Stromal cell of bone marrow (primary cell): Measurements from ENCODE around the gene BHLHE40.

Experiments
- DNase-seq: peaks from one replicate; pipeline ENCODE4 v3.0.0-alpha.2; 2012; ENCODE audit warnings: low read depth

Gene BHLHE40

DNA sequence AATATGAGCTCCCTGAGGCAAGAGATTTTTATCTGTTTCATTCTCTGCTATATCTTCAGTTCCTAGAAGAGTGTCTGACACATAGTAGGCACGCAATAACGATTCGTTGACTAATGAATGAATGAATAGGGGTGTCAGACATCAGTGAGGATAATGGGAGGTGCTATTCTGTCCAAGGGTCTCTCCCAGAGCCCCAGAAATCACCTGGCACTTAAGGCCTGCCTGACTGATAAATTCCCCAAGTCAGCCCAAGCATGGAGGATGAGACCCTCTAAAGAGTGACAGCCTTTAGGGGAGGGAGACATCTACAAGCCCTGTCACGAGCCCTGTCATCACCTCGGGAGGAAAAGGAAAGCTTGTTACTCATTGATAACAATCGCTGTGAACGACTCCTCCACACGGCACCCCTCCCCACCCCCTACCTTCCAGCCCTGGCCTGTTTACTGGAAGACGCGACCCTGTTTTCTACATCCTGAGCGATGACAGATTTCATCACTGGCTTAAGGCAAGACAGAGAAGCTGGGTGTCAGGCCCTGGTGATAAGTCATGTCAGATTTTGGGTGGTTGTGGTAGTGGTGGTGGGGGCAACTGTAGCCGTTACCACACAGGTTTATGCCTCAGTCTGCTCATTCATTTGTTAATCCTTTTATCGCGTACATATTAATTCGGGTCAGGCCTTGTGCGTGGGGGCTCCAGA, 23.1 kb downstream of the BHLHE40 start:
- DNase-seq: no peak

DNA sequence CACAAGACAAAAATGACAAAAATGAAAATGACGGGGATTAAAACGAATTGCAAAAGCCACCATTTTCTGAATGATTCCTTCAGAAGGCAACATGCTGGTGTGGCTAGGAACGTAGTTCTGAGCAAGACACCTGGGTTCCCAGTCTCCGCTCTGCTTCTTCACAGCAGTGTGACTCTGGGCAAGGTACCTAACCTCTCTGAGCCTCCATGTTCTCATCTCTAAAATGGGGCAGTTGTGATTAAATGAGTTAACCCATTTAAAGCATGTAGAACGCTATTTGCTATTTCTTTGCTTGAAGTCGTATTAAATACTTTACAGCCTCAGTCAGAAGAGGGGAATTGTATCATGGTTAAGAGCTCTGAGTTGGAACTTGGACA, 23.6 kb downstream of the BHLHE40 start:
- DNase-seq: no peak

DNA sequence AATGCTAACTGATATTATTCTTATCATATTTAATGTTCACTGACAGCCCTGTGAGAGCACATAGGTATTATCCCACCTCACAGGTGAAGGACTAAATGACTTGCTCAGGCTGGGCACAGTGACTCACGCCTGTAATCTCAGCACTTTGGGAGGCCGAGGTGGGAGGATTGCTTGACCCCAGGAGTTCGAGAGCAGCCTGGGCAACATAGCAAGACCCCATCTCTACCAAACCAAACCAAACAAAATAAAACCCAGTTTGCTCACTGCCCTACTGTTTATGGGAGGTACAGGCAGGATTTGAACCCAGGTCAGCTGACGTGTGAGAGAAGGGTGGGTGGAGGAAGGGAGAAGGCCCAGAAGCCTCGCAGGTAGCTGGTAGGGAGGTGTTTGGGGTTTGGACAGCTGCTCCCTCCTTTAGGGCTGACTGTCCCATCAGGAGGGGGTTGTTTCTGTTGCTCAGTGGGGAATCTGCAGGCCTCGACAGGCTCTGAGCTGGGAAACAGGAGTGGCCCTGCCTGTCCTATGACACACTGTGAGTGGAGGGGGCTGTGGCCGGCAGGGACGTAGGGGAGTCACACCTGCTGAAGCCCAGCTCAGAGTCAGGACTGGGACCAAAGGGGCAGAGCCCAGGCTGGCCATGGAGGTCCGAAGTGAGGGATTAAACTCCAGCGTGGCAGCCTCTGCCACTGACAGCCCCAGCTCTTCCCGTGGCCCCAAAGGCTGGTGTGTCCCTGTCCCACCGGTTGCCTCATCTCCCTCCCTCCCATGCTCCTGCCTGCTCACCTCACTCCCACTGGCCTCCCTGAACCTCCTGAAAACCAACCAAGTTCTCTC, 25.3 kb downstream of the BHLHE40 start:
- DNase-seq: no peak

DNA sequence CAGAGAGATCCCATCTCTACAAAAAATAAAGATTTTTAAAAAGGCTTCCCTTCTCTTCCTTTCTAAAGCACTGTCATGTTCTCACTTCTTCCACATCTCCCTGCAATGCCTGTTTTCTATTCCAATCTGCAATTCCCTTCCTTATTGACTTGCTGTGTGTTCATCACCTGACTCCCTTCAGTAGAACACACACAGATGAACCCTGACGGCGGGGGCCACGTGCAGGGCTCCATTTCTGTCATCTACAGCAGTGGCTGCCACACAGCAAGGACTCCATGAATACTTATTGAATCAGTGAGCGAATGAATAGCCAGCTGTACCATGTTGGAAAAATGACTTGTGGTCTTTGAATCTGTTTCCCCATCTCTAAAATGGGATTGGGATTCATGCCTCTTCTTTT, 26.1 kb downstream of the BHLHE40 start:
- DNase-seq: no peak

DNA sequence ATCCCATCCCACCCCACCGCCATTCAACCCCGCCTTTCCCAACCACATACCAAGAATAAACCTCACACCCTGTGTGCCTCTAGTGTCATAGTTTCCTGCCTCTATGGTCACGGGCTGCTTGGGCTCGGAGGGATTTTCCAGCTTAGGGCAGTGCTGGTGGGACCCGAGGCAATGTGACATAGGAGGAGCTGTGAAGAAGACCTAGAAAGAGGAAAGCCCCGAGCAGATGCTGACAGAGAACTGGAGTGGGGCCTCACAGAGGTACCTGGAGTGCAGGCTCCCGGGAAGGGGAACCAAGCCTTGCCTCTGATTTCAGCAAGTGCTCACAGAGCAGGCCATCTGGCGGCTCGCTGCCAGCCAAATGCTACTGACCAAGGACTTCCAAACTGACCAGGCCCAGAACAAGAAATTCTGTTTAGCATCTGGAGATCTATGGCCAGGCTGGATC, 27.5 kb downstream of the BHLHE40 start:
- DNase-seq: no peak

DNA sequence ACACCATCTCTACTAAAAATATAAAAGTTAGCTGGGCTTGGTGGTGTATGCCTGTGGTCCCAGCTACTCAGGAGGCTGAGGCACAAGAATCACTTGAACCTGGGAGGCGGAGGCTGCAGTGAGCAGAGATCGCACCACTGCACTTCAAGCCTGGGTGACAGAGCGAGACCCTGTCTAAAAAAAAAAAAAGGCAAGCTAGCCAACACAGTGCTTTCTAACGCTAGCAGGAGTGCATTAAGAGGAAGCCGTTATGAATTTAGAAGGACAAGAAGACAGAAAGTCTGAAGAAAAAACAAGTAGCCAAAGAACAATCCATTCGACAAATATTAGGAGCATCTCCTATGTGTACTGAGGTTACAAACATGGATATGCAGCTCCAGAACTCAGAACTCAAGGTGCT, 28.6 kb downstream of the BHLHE40 start:
- no peak for DNase-seq

DNA sequence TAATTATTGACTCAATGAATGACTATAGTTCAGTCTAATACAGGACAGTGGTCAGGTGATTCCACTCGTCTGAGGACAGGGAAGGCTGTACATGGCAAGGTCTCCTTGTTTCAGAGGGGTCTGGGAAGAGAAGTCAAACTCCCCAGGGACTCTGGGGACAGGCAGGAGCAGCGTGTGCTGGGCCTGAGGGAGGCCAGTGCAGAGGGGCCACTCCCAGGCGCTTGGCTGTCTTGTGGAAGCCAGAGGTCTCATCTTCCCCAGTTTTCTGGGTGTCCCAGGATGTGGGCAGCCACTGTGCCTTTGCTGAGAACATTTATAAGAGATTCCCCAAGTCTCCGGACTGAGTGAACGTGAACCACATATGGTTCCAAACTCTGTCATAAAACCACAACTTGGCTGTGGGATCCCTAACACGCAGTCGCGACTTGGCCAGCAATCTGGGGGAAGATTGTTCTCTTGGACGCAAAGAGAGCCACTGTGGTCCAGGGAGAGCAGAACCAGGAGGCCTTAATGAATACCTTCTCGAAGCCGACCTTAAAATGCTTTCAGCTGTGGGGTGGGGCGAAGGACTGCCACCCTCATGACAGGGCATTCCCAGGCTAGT, 30.4 kb downstream of the BHLHE40 start:
- DNase-seq: no peak

DNA sequence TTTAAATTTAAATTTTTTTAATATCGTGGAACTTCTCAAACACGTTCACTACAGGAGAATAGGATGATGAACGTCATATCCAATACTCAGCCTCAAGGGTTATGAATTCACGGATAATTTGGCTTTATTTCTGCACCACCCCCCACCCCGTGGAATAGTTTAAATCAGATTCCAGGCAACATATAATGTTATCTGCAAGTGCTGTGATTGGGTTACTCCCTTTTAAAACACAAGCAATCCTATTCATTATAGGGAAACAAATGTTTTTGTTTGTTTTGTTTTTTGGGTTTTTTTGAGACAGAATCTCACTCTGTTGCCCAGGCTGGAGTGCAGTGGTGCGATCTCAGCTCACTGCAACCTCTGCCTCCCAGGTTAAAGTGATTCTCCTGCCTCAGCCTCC, 30.9 kb downstream of the BHLHE40 start:
- DNase-seq: no peak

DNA sequence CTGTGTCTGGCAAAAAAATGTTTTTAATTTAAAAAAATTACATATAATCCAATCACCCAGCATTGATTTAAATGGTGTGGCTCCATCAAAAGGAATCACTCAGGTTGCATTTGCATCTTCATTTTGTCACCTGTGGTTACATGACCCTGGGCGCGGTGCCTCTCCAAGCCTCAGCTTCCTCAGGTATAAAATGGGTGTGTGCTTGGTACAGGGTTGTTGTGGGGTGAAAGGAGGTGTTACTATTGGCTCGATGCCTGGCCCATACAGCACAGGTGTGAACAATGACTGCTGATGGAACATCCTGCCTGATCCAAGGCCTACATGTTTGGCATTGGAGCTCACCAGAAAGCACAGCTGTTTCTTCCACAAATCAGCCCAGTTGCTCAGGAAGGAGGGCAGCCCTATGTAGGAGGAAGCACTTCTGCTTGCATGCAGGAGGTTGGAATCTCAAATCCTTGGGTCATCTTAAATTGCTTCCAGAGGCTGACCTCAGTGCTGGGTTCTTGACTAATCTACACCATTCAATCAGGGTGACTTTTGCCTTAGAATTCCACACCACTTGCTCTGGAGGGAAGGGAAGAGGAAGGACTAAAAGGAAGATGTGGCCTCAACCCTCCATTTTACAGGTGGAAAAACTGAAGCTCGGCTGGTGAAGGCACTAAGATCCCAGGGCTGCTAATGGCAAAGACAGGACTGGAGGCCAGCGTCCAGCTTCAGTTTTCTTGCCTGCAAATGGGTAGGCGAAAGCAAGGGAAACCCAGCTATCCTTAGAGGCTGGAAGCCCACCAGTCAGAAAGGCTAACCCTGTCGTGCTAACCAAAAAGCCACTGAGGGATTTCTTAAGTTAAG, 31.7 kb downstream of the BHLHE40 start:
- no peak for DNase-seq

DNA sequence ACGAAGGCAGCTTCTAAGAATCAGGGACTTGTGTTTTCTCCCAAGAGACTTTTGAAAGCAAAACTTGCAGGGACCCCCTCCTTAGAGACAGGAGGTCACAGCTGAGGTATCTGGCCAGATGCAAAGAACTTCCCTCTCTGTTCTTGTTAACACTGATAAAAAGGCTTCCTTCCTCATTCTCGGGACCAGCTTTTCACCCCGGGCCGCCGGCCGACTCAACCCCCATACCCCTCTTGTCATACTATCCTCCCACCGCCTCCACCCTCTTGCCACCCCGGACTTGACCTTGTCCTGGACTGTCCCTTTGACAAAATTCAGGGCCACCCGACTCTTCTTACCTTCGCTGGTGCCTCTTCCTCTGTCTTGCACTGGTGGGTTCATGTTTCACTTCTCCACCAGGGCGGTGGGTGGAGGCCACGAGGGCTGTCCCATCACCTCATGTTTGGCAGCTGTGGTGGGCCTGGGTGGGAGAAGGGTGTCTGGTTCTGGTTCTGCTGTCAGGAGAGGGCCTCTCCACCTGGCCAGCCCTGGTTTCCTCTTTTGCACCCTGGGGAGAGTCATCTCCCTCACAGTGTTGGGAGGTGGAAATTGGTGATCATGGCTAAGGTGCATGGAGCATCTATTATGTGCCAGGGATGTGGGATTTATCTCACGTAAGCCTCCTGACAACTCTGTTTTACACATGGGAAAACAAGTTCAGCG, 32.5 kb downstream of the BHLHE40 start:
- DNase-seq: no peak

DNA sequence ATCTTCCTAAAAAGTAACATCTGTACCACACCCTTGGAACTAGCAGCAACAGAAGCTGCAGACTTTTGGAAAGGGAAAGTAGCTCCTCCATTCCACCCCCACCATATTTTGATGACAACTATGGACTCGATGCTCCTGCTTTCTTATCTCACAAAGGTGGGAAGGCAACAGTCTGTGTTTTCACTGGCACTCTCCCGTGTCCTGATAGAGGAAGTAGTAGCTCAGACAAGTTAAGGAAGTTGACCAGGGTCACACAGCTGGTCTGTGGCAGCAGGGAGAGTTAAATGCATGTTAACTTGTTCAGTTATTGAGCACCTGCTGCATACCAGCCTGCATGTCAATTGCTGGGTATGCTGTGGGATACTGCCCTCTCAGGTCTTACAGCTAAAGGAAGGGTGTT, 33.1 kb downstream of the BHLHE40 start:
- no peak for DNase-seq

DNA sequence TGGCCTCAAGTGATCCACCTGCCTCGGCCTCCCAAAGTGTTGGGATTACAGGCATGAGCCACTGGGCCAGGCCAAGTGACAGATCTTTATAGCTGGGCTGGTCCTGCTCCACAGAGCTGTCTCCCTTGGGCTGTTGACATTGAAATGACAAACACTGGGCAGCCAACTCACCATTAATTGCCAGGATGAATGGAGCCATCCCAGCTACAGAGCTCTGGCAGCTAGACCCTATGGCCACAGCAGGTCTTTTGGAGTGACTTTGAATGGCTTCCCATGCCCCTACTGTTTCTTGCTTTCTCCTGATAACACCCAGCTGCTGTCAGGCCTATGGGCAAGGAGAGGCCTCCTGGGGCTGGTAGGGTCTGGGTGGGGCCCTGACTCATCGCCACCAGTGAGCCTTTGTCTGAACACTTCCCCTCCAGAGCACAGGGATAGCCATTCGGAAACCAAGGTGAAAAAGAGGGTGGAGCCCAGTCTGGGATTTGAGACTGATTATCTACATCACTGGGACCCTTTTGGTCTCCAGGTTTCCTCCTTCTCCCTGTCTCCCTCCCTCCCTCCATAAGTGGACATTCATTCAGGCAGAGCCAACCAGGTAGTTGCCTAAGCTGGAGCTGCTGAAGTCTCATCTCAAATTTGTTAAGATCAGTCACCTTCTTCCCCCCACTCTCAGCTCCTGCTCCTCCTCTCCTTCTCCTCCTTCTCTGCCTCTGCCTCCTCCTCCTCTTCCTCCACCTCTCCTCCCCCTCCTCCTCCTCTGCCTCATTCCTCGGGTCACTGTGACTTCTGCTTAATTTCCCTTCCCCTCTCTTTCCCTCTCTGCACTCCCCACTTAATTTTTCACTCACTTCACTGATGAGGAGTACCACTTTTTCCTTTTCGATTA, 34.0 kb downstream of the BHLHE40 start:
- no peak for DNase-seq

DNA sequence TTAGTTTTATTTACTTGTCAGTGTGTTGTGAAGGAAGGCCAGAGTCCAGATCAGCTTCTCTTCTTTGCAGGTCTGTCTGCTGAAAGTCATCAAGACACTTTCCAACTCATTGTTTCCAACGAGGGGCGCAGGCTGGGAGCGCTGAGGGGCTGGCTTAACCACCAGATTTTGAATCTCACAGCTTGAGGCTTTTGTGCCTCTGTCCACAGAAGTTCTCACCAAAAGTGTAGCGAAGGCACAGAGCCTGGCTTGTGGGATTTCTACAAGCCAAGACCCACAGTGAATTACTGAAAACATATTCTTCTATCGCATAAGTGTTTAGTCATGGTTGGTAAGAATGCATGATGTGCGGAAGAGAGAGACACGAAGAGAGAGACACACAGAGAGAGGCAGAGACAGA, 35.2 kb downstream of the BHLHE40 start:
- DNase-seq: no peak

DNA sequence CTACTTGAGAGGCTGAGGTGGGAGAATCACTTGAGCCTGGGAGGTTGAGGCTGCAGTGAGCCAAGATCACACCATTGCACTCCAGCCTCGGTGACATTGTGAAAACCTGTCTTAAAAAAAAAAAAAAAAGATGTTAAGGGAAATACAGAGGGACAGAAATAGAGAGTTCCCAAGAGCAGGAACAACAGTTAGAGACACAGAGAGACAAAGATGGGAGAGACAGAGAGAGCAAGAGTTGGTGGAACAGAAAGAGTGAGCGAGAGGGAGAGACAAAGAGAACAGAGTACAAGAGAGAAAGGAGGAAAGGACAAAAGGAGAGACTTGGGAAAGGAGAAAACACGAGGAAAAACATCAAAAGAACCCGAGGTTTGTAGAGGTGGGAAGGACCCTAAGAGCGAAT, 35.8 kb downstream of the BHLHE40 start:
- no peak for DNase-seq

DNA sequence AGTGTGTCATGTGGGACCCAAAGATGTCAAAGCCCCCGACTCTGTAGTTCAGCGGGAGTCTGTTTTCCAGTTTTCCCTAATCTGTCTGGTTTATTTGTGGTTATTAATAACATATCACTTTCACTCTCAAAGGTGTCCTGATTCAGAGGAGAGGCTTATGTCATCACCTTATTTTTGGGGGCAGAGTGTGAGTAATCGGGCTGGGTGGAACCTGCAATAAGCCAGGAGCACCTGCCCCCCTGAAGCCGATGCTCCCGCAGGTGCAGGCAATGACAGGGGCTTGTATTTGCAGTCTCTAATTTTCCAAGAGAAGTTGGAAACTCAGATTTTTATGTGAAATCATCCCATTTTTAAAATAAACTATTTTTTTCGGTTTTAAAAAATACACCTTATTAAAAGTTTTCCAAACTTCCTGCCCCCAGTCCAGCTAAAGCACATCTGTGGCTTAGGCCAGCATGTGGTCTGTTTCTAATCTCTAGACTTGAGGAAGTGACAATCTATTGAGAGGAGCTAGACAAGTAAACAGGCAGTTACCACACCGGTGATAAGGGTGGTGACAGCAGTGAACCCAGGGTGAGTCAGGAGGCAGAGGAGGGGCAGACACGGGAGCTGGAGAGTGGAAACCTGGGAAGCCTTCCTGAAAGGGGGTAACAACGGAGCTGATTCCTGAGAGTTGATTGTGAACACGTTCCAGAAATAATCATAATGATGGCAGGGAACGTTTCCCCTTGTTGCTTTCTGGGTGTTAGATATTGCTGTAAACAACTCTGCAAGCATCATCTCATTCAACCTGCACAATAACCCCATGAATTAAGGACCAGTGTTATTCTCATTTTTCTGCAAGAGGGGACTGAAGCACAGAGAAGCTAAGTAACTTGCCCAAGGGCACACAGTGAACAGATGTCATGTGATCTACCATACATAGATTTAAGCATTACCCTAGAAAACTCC, 37.2 kb downstream of the BHLHE40 start:
- DNase-seq: no peak

DNA sequence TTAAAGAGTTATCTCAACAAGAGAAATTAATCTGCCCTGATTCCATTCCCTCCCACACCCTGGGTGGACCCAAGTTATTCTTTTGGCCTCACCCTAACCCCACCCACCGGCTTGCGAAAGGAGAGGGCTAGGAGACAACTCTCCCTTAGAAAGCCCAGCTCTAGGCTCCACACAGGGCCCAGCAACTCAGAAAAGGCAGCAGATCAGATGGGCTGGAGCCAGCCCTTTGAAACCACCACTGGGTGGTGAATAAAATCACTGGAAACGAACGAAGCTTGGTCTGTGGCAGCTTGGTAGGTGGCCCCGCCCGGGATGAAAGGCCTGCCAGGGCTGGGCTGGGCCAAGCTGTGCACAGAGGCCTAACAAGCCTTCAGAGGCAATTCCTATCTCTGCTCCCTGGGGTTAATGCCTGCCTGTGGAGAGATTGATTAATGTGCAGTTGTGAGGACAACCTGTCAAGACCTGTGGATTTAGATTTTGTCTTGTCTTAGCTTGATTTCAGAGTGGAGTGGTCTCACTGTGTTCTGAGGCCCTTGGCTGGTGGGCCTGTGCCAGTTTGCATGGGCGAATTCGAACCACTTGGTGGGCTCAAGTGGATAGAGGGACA, 38.8 kb downstream of the BHLHE40 start:
- peak; percentile 69 for DNase-seq

DNA sequence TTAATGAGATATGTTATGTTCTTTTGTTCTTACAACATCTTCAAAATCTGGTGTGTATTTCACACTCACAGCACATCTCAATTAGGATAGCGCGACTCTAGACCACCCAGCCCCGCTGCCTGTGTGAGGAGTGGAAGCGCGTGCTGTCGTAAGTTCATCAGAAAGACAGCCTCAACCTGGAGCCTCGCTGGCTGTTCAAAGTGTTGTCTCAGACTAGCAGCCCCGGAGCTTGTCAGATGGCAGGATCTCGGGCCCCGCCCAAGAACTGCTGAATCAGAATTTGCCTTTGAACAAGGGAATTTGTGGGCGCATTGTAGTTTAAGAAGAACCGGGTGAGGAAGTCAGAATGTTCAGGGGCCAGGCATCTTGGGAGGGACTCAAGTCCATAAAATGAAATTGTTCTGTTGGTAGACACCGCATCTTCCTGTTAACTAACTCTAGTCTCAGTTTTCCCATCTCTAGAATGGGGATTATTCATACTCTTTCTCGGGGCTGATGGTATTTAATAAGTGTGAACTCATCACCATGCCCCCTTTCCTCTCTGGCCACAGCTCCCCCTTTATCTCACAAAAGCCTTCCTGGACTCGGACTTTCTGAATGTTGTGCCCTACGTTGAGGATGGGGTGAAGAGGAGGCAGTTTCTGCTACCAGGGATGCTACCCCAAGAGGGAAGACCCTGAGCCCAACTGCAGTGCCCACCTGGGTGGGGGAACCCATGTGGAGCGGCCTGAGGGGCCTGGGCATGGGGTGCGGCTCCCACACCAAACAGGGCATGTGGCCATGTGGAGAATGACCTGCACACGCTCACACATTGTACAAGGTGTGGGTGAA, 40.4 kb downstream of the BHLHE40 start:
- DNase-seq: no peak

DNA sequence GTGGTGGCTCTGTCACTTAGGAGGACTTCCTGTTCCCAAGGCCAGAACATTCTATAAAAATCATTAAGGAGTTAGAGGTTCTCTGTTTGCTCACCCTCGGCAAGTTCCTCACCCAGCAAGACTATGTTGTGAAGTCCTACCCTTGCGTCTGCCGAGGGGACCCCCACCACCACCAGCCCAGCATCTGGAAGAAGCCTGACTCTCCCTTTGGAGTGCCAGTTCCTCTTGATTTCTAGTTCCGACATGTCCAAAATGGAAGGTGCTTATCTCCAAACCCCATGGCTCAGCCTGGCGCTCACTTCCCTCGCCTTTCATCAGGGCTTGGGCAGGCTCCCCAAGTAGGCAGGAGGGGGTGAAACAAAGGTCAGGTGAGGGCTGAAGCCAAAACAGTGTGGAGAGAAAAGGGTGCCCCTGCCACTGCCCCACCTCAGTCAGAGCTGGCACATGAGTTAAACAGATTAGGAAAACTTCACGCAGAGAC, 41.0 kb downstream of the BHLHE40 start:
- DNase-seq: no peak
